ENCODE results near the gene MIPOL1. TPM values are rescaled to one million over a fixed set of nuclear protein-coding genes. Genes with fewer than 3 reads are reported as not detected.
"Not testable (repeated sequence)": the region's sequence is repeated elsewhere in the genome, so short reads cannot be mapped to it uniquely, and the experiment has no call there.

Gene MIPOL1
- total RNA-seq, 2 experiments from 2014 or later: 0.15 TPM; not detected in 1

- H3K27me3 Mint-ChIP-seq (ENCODE audit: low read depth): no peaks in the 10 kb centered on the region
Observed at GRCh38 chr14:37329189-37330001, 131.7 kb downstream of the MIPOL1 start.

GRCh38 chr14:37330910-37331309 lies 133.2 kb downstream of the MIPOL1 start:
- CTCF ChIA-PET: no interaction called here
- no peaks in the 10 kb centered on the region for H3K4me1 Mint-ChIP-seq (ENCODE audit: low read depth)
- intact Hi-C loops (cut with micrococcal nuclease): no loop called here
- H3K36me3 Mint-ChIP-seq (ENCODE audit: low read depth): no peaks in the 10 kb centered on the region
- H3K9me3 Mint-ChIP-seq: peaks cover 6% of the 10 kb centered on the region
- no peak overlapping the region for H3K27ac Mint-ChIP-seq
- H3K27me3 Mint-ChIP-seq (ENCODE audit: low read depth): no peaks in the 10 kb centered on the region
- DNase-seq: no peak
- H3K4me3 Mint-ChIP-seq: no peak overlapping the region

More at GRCh38 chr14:37329189-37330001, 131.7 kb downstream of the MIPOL1 start:
- peaks cover 4% of the 10 kb centered on the region for H3K9me3 Mint-ChIP-seq
- intact Hi-C loops (cut with micrococcal nuclease): no loop called here
- no peak overlapping the region for H3K4me3 Mint-ChIP-seq
- CTCF ChIA-PET: no interaction called here
- H3K27ac Mint-ChIP-seq: no peak overlapping the region
- no peaks in the 10 kb centered on the region for H3K4me1 Mint-ChIP-seq (ENCODE audit: low read depth)
- DNase-seq: no peak
- H3K36me3 Mint-ChIP-seq (ENCODE audit: low read depth): no peaks in the 10 kb centered on the region

DNA sequence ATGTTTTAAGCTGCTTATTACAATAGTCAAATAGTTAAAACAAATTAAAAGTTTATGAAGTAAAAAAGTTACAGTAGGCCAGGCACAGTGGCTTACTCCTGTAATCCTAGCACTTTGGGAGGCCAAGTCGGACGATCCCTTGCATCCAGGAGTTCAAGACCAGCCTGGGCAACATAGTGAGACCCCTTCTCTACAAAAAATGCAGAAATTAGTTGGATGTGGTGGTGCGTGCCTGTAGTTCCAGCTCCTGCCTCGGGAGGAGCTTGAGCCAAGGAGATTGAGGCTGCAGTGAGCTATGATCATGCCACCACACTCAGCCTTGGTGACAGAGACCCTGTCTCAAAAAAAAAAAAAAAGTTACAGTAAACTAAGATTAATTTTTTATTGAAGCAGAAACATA lies 142.6 kb downstream of the MIPOL1 start:
- CTCF ChIA-PET: interaction anchor here (0.7 kb wide), 1 partner anchor 104 kb away, joined by 4 read pairs; no protein-coding TSS in a partner anchor
- no peak overlapping the region for H3K27ac Mint-ChIP-seq
- no peaks in the 10 kb centered on the region for H3K4me1 Mint-ChIP-seq (ENCODE audit: low read depth)
- no peaks in the 10 kb centered on the region for H3K27me3 Mint-ChIP-seq (ENCODE audit: low read depth)
- intact Hi-C loops (cut with micrococcal nuclease): no loop called here
- H3K36me3 Mint-ChIP-seq (ENCODE audit: low read depth): no peaks in the 10 kb centered on the region
- no peak overlapping the region for H3K4me3 Mint-ChIP-seq
- H3K9me3 Mint-ChIP-seq: peaks cover under 1% of the 10 kb centered on the region
- no peak for DNase-seq

DNA sequence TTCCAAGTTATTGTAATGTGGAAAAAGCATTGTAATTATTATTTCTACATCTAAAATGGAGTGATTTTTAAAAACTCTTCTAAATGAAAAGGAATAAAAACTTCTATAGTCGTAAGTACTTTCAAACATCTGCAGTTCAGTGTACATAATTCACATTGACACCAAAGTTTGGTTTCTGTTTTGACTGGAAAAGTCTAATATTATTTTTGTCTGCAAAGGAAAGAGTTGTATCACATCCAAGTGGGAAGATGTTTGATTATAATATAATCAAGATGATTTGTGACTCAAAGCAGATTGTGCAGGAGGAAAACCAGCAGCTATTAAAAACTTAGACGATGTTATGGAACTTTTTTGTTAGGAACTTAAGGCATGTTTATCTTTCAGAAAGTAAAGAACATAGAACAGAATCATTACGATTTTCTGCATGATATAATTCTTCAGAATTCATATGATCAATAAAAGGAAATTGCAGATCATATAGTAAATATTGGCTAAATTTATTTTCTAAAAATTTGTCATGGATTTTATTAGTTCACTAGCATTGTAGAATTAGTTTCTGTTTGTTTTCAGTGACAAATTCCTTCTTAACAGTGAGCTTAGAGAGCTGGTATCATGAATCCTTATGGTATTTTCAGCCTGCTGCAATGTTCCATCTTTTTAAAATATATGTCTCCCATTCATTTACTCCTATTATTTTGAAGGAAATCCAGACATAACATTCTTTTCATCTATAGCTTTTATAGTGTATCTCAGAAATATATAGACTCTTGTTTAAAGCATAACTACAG lies 145.8 kb downstream of the MIPOL1 start:
- no peak overlapping the region for H3K4me3 Mint-ChIP-seq
- CTCF ChIA-PET: no interaction called here
- intact Hi-C loops (cut with micrococcal nuclease): no loop called here
- no peak overlapping the region for H3K27ac Mint-ChIP-seq
- H3K9me3 Mint-ChIP-seq: peaks cover 2% of the 10 kb centered on the region
- DNase-seq: no peak
- no peaks in the 10 kb centered on the region for H3K27me3 Mint-ChIP-seq (ENCODE audit: low read depth)
- H3K4me1 Mint-ChIP-seq (ENCODE audit: low read depth): no peaks in the 10 kb centered on the region
- no peaks in the 10 kb centered on the region for H3K36me3 Mint-ChIP-seq (ENCODE audit: low read depth)

DNA sequence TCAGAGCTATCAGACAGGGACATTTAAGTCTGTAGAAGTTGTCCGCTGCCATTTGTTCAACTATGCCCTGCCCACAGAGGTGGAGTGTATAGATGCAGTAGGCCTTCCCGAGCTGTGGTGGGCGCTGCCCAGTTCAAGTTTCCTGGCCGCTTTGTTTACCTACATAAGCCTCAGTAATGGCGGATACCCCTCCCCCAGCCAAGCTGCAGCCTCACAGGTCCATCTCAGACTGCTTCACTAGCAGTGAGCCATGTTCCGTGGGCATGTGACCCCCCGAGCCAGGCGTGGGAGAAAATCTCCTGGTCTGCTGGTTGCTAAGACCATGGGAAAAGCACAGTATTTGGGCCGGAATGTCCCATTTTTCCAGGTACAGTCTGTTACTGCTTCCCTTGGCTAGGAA lies 165.9 kb downstream of the MIPOL1 start:
- Mint-ChIP-seq H3K27me3 (ENCODE audit: low read depth) (no peaks in the 10 kb centered on the region), H3K36me3 (ENCODE audit: low read depth) (no peaks in the 10 kb centered on the region), H3K9me3 (peaks cover 25% of the 10 kb centered on the region), H3K4me3 (no peak overlapping the region), H3K4me1 (ENCODE audit: low read depth) (no peaks in the 10 kb centered on the region), H3K27ac (no peak overlapping the region)
- CTCF ChIA-PET: no interaction called here
- intact Hi-C loops (cut with micrococcal nuclease): no loop called here
- no peak for DNase-seq

DNA sequence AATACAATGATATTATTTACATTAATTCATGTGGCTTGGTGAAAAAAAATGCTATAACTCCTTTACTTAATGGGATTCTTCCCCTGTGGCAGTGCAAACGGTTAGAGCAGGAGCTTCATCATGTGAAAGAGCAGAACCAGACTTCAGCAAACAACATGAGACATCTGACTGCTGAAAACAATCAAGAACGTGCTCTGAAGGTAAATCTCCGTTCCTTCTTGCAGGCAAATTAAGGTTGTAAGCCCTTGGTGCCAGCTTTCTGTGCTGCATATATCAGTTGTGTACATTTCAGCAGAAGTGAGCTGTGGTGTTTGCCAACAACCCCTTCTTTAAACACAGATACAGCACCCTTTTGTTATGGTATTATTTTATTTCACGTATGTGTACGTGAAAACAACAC lies 171.7 kb downstream of the MIPOL1 start:
- no peak overlapping the region for H3K4me3 Mint-ChIP-seq
- intact Hi-C loops (cut with micrococcal nuclease): no loop called here
- H3K27ac Mint-ChIP-seq: no peak overlapping the region
- no peak for DNase-seq
- peaks cover 16% of the 10 kb centered on the region for H3K9me3 Mint-ChIP-seq
- H3K4me1 Mint-ChIP-seq (ENCODE audit: low read depth): no peaks in the 10 kb centered on the region
- CTCF ChIA-PET: no interaction called here
- H3K27me3 Mint-ChIP-seq (ENCODE audit: low read depth): no peaks in the 10 kb centered on the region
- no peaks in the 10 kb centered on the region for H3K36me3 Mint-ChIP-seq (ENCODE audit: low read depth)

GRCh38 chr14:37375566-37375965 lies 177.8 kb downstream of the MIPOL1 start:
- no peak overlapping the region for H3K27ac Mint-ChIP-seq
- H3K36me3 Mint-ChIP-seq (ENCODE audit: low read depth): no peaks in the 10 kb centered on the region
- CTCF ChIA-PET: no interaction called here
- H3K27me3 Mint-ChIP-seq (ENCODE audit: low read depth): no peaks in the 10 kb centered on the region
- intact Hi-C loops (cut with micrococcal nuclease): no loop called here
- H3K9me3 Mint-ChIP-seq: peaks cover 4% of the 10 kb centered on the region
- no peaks in the 10 kb centered on the region for H3K4me1 Mint-ChIP-seq (ENCODE audit: low read depth)
- no peak for DNase-seq
- no peak overlapping the region for H3K4me3 Mint-ChIP-seq

- no peak for DNase-seq
- peaks cover 4% of the 10 kb centered on the region for H3K9me3 Mint-ChIP-seq
- no peaks in the 10 kb centered on the region for H3K4me1 Mint-ChIP-seq (ENCODE audit: low read depth)
- CTCF ChIA-PET: no interaction called here
- no peak overlapping the region for H3K4me3 Mint-ChIP-seq
- intact Hi-C loops (cut with micrococcal nuclease): no loop called here
- no peaks in the 10 kb centered on the region for H3K36me3 Mint-ChIP-seq (ENCODE audit: low read depth)
- H3K27me3 Mint-ChIP-seq (ENCODE audit: low read depth): no peaks in the 10 kb centered on the region
- no peak overlapping the region for H3K27ac Mint-ChIP-seq
Observed at GRCh38 chr14:37376944-37377609, 179.3 kb downstream of the MIPOL1 start.

DNA sequence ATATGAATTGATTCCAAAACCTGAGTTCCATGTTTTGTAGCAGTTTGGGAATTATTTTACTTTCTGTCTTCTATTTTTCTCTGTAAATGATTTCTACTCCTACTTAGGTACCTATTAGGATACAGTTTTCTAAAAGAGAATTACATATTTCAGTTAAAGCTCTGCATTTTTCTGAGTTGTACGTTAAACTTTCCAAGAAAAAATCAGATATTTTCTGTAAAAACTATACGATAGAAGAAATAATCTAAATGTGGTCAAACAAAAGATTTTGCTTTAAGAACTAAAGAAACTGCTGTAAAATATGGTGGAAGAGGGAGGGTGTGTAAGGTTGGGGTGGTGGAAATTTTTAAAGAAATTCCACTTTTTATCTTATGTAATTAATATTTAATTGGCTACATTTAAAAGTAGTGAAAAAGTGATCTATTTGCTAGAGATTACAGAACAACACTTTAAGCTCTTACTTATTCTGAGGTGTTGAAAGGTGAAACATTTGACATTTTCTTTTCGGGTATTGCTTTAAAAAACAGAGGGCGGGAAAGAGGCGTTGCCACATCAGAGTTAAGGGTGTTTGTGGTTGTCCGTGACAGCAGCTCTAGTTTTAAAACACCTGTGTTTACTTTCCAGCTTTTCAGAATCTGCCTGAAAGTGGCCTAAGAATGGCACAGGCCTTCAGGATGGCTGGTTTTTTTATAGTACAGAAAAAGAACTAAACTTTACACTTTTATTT lies 187.3 kb downstream of the MIPOL1 start:
- no peaks in the 10 kb centered on the region for H3K27me3 Mint-ChIP-seq (ENCODE audit: low read depth)

DNA sequence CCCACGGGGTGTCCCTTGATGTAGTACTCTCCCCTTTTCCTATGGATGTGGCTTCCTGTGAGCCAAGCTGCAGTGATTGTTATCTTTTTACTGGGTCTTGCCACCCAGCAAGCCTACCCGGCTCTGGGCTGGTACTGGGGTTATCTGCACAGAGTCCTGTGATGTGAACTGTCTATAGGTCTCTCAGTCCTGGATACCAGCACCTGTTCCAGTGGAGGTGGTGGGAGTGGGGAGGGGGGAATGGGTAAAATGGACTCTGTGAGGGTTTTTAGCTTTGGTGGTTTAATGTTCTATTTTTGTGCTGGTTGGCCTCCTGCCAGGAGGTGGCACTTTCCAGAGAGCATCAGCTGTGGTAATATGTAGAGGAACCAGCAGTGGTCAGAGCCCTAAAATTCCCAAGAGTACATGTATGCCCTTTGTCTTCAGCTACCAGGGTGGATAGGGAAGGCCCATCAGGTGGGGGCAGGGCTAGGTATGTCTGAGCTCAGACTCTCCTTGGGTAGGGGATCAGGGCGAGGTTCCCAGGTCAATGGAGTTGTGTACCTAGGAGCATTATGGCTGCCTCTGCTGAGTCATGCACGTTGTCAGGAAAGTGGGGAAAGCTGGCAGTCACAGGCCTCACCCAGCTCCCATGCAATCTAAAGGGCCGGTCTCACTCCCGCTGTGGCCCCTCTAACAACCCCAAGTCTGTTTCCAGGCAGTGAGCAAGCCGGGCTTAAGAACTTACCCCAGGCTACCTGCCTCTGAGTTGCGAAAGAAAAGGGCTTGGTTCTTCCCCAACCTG lies 199.6 kb downstream of the MIPOL1 start:
- H3K4me3 Mint-ChIP-seq; H3K27me3 Mint-ChIP-seq (ENCODE audit: low read depth); CTCF ChIA-PET; H3K27ac Mint-ChIP-seq; intact Hi-C loops (cut with micrococcal nuclease); H3K36me3 Mint-ChIP-seq (ENCODE audit: low read depth); H3K4me1 Mint-ChIP-seq (ENCODE audit: low read depth); DNase-seq: not testable (repeated sequence)
- H3K9me3 Mint-ChIP-seq: peaks cover 22% of the 10 kb centered on the region

More for the DNA sequence above, 187.3 kb downstream of the MIPOL1 start:
- Mint-ChIP-seq H3K4me3 (no peak overlapping the region), H3K9me3 (peaks cover 6% of the 10 kb centered on the region), H3K36me3 (ENCODE audit: low read depth) (no peaks in the 10 kb centered on the region), H3K27ac (no peak overlapping the region), H3K4me1 (ENCODE audit: low read depth) (no peaks in the 10 kb centered on the region)
- DNase-seq: no peak
- CTCF ChIA-PET: no interaction called here
- intact Hi-C loops (cut with micrococcal nuclease): no loop called here

DNA sequence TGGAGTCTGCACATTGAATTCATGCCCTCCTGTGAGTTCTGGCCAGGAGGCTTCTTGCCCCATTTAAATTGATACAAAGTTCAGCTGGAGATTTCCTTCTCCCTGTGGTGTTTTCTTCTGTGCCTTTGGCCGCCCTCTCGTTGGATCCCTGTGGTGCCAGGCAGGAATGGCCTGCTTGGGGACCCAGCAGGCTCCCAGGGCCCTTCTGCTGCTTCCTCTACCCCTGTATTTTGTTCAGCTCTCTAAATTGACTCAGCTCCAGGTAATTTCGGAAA lies 200.1 kb downstream of the MIPOL1 start:
- intact Hi-C loops (cut with micrococcal nuclease): no loop called here
- Mint-ChIP-seq H3K36me3 (ENCODE audit: low read depth) (no peaks in the 10 kb centered on the region), H3K9me3 (peaks cover 22% of the 10 kb centered on the region), H3K4me3 (no peak overlapping the region), H3K27me3 (ENCODE audit: low read depth) (no peaks in the 10 kb centered on the region), H3K4me1 (ENCODE audit: low read depth) (no peaks in the 10 kb centered on the region), H3K27ac (no peak overlapping the region)
- CTCF ChIA-PET: no interaction called here
- no peak for DNase-seq

DNA sequence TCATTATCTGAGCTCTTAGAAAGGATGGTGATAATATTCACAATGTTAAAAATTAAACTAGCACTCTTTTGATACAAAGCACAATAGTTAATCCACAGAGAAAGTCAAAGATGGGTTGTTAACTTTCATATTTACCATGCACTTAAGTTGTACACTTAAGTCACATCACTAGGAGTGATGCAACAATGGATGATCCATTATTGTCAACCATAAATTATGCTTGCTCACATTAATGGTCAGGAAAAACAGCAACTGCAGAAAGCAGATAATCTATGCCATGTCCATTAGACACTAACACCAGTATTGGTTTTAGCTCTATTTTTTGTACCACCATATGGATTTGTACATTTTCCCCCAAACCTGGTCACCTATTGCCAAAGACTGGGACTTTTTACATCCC lies 201.8 kb downstream of the MIPOL1 start:
- Mint-ChIP-seq H3K9me3 (peaks cover 17% of the 10 kb centered on the region), H3K27ac (no peak overlapping the region), H3K4me3 (no peak overlapping the region), H3K4me1 (ENCODE audit: low read depth) (no peaks in the 10 kb centered on the region), H3K27me3 (ENCODE audit: low read depth) (no peaks in the 10 kb centered on the region), H3K36me3 (ENCODE audit: low read depth) (no peaks in the 10 kb centered on the region)
- CTCF ChIA-PET: no interaction called here
- DNase-seq: no peak
- intact Hi-C loops (cut with micrococcal nuclease): no loop called here

Data from activated naive CD4-positive, alpha-beta T cell treated with anti-CD3 and anti-CD28 coated beads for 36 hours (primary cell).